Suprapubic skin (tissue), 3 donors: ENCODE measurements around the gene ARHGEF33.

Experiments
- CTCF ChIP-seq, 2 donors: fragments of 200-600 bp in 1 of 2; fragments of 450-650 bp in 1 of 2; sonication (generic) in 1 of 2; IDR thresholded peaks; one replicate each; pipeline ENCODE4 v1.5.1; 2016 to 2019; ENCODE audit warnings: antibody characterized with exemption in 2 of 2, mild to moderate bottlenecking in 1 of 2, moderate library complexity in 1 of 2
- POLR2A ChIP-seq, 2 donors: fragments of 450-650 bp; IDR thresholded peaks; one replicate each; pipeline ENCODE4 v1.6.1; 2017; ENCODE audit warnings: antibody characterized with exemption in 2 of 2, mild to moderate bottlenecking in 2 of 2, moderate library complexity in 2 of 2

- no peak for TF ChIP-seq POLR2A (IDR thresholded peaks at IDR 0.05)
- no peak for TF ChIP-seq CTCF (IDR thresholded peaks at IDR 0.05)
Observed at GRCh38 chr2:39015424-39015823, 125.7 kb downstream of the ARHGEF33 start.
